GM12875 (cell line): ENCODE measurements around the gene PACSIN2.
"Not testable (repeated sequence)": the region's sequence is repeated elsewhere in the genome, so short reads cannot be mapped to it uniquely, and the experiment has no call there.

Experiments used
- H3K4me3 ChIP-seq: one replicate; pipeline ENCODE4 v1.5.1; 2011; ENCODE audit warnings: low read depth, low read length, control low read depth
- CTCF ChIP-seq: IDR thresholded peaks from 2 replicates; pipeline ENCODE4 v1.5.1; 2011; ENCODE audit warnings: low read depth, mild to moderate bottlenecking, control low read depth, inconsistent platforms, low read length, moderate library complexity, borderline replicate concordance; ENCODE audit not compliant: insufficient read depth

The PACSIN2 gene

GRCh38 chr22:42962295-42963230 lies 52.4 kb downstream of the PACSIN2 start:
- TF ChIP-seq CTCF, result no peak
- no peak overlapping the region for H3K4me3 ChIP-seq

GRCh38 chr22:42961810-42962209 lies 53.1 kb downstream of the PACSIN2 start:
- H3K4me3 ChIP-seq, result no peak overlapping the region
- TF ChIP-seq CTCF, result no peak

- not testable (repeated sequence) for H3K4me3 ChIP-seq
Measured at GRCh38 chr22:42961400-42961690, 53.6 kb downstream of the PACSIN2 start.

- TF ChIP-seq CTCF, result no peak
- H3K4me3 ChIP-seq, result no peak overlapping the region
Measured at GRCh38 chr22:42960531-42961399, 54.2 kb downstream of the PACSIN2 start.

- H3K4me3 ChIP-seq, result no peak overlapping the region
- TF ChIP-seq CTCF, result no peak
Measured at GRCh38 chr22:42959576-42960509, 55.1 kb downstream of the PACSIN2 start.

- H3K4me3 ChIP-seq, result no peak overlapping the region
- TF ChIP-seq CTCF, result no peak
Measured at GRCh38 chr22:42958937-42959336, 56.0 kb downstream of the PACSIN2 start.

- H3K4me3 ChIP-seq, result no peak overlapping the region
- TF ChIP-seq CTCF, result no peak
Measured at GRCh38 chr22:42957958-42958357, 57.0 kb downstream of the PACSIN2 start.
